HG03039 (cell line): Measurements from ENCODE around the gene RPS6KA2.

Experiments
- ATAC-seq: cut with Tn5 transposase; IDR thresholded peaks from one replicate; pipeline ENCODE4 v1.9.1; 2021; ENCODE audit warnings: mild to moderate bottlenecking, moderate library complexity; ENCODE audit not compliant: unreplicated experiment

The RPS6KA2 gene

DNA sequence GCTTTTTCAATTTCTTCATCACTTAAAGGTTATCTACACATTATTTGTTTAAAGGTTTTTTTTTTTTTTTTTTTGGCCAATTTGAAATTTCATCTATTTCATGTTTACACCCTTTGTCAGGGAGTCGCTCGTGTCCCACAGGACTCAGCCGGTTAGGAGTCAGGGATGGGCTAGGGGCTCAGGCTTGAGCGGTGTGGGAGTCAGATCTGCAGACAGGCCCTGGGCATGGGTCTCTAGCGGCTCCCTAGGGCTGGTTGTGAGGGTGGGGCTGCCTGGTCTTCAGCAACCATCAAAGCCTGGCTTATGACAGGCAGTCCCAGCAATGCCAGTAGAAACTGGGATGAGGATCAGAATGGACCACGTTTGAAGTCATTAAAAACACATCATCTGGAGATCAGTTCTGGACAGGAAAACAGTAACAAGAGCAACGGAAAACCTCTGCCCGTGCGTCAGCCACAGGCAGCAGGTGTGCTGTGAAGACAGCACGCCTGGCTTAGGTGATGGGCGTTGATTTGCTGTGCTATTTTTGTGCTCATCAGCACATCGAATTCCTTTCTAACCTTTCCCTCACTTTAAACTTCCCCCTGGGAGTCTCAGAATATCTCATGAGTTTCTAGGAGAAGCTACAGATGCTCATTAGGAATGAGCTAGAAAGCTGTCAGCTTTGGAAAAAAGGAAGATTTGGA lies 153.0 kb downstream of the RPS6KA2 start:
- no peak for ATAC-seq

DNA sequence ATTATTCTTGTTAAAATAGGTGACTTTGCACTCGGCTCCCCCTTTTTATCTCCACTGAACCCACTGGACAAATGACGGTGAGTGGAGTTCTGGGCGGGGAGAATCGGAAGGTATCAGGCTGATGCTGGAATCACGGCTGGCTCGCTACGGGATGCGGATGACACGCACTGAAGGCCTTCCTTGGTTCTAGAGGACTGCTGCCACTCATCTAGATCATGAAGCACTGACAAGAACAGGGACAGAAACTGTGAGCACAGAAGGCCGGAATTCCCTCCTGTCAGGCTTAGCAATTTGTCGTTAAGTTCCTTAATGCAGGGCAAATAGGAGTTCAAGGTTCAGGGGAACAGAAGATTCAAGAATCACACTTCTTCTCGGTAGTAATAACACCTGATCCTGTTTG lies 154.4 kb downstream of the RPS6KA2 start:
- ATAC-seq, result no peak

DNA sequence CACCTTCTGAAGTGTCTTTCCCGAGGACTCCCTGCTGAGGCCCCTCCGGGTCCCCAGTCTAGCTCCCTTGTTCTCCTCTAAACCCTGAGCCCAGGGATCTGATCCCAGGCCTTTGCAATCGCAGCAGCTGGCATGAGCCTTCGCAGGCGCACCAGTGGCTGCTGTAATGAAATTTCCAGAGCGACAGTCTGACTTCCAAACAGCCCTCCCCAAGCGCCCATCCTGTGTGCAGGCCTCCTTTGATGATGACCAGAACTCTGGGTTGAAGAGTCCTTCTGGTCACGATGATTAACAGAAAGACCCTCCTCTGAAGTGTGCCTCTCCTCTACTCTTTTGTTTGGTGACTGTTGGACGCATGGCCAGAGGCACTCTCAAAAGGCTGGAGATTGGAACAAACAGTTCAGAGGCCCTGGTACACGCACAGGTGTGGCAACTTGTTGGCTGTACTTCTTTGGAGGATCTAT lies 155.2 kb downstream of the RPS6KA2 start:
- ATAC-seq, result no peak

DNA sequence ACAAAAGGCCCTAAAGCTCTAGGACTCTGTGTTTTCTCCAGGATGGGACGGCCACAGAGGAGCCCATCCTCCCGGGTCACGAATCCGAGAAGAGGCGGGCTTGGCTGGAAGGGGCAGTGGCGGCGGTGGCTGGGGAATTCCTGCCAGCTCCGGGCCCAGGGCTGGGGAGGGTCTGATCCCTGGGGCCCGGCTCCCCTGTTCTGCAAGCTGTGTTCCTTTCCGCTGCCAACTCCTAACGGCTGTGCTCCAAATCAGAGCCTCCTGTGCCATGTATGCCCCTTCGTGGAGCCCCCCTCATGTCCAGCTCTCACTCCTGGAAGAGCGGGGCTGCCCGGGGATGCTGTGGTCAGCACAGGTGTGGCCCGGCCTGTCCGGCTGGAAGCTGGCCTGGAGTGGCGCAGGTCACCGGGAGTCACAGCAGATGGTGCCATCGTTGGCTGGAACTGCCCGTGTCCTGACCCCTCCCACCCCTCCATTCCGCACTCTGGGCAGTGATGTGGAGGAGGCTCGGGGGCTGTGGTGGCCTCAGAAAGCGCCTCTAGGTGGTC lies 156.1 kb downstream of the RPS6KA2 start:
- no peak for ATAC-seq

DNA sequence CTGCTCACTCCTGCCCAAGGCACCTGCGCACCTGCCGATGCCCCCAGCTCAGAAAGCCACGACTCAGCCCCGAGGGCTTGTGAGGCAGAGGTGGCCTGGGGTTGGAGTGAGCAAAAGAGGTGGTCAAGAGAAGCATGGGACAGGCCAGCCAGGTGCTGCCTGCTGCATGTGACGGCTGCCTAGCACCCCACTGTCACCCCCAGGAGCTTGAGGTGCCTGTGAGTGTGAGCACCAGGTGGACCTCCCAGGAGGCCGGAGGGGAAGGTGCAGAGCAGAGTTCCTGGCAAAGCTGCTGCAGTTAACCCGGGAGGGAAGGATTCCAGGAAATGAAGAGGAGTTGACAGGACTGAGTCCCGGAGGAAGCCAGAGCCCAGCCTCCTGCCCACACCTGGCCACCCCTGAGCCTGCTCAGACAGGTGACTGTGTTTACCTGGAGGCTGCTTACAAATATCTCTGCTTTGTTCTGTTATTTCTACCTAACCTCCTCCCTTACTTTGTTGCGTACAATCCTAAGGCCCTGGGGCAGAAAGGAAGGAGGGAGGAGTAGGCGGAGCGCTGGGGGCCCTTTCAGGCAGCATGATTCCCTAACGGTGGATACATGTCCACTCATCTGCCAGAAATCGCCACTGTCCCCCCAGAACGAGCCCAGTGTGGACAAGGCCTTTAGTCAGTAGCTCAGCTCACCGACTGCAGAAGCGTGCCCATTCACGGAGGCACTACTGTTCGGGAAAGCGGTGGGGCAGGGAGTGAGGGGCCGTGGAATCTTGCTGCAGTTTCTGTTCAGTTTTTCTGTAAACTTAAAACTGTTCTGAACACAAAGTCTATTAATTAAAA lies 156.8 kb downstream of the RPS6KA2 start:
- ATAC-seq, result no peak

DNA sequence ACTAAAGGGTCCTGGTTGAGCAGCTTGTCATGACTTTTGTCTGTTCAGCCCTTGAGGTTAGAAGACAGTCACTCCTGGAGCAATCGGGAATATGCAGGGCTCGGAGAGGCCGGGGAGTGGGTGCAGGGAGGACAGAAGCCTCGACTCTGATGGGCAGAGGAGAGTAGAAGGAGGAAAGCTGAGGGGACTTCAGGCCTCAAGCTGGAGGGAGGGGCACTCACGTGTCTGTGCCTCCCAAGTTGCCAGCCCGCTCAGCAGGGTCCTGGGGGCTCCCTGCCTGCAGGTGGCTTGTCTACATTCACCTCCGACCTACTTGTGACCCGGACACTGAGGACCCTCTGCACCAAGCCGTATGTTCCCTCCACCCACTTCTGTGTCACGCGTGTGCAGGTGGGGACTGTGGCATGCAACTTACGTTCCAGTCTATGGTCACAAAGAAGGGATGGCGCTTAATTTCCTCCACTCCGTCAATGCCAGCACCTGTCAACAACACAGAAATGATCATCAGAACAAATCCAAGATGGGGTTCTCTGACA lies 157.6 kb downstream of the RPS6KA2 start:
- ATAC-seq, result no peak

DNA sequence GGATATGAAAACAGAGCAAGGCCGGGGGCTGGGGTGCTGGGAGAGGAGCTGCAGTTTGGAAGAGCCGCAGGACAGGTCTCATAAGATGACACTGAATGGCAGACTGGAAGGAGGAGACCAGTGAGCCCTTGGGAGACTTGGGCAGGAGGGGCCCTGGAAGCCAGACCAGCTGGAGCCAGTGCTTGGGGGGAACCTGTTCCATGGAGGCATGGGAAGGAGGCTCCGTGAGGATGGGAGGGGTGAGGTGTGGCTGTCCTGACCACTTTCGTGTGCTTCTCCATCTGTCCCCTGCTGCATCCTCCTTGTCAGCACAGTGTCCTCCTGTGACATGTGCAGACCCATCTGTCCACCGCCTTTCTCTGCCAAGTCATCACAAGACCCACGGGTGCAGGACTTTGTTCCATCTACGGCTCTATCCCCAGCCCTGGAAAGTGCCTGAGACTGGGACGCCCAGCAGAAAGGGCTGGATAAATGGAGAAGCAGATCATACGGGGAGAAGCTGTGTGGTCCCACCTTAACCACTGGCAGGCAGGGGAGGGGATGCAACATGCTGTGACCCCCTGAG lies 159.5 kb downstream of the RPS6KA2 start:
- ATAC-seq, result no peak

DNA sequence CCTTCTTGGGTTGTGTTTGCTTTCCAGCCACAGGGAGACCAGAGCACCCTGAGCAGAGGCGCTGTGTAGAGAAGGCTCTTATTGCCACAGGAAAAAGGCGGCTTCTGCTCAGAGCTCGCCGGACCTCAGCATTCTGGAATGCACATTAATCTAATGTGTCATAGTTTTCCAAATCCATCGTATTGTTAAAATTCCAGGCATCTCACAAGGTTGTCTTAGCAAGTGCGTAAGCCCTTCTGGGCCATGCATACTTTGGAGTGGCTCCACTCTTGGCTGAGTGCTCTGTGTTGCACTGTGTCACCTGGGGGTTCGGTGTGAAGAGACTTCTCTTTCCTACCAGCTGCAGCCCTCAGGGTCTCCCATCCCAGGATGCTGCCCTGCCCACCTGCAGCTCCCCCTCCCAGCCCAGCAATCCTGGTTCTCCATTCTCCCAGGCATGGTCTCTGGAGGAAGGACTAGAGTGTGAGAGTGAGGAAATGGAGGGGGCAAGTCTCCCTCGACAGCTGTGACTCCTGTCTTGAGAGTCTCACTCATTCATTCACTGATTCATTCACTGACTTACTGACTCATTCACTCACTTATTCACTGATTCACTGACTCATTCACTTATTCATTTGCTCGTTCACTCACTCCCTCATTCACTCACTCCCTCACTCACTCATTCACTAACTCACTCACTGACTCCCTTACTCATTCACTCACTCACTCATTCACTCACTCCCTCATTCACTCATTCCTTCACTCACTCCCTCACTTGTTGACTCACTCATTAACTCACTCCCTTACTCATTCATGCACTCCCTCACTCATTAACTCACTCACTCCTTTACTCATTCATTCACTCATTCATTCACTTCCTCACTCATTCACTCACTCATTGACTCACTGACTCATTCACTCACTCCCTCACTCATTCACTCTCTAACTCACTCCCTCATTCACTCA lies 160.6 kb downstream of the RPS6KA2 start:
- ATAC-seq, result no peak

DNA sequence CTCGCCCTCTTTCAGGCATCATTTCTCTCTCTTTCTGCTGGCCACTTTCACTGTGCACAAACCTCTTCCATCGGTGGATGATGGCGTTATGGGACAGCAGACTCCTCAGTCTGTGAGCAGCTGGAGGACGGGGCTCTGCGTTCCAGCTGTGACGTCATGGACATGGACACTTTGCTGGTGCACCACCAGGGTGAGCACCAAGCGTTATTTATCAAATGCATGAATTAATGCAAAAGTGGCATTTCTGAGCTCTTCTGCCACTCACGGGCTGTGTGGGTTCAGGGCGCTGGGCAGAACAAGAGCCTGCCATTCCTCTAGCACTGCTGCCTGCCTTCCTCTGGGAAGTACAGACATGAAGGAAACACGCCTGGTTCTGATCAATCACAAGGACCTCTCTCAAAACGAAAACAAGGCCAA lies 161.4 kb downstream of the RPS6KA2 start:
- no peak for ATAC-seq

DNA sequence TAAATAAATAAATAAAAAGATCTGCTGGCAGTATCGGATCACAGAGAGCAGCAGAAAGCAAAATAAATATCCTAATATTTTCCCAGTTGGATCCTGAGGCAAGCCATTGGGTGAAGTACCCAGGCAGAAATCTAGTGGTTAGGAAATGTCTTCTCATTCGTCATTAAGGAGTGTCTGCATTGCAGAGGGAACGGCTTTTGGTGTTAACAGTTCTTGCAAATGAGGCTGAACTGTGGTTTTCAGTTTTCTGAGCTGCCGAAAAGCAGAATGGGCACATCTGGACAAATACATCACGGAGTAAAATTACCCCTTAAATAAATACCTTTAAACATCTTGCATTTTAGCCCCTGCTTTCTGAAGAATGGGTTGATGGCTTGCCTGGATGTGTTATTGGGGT lies 162.1 kb downstream of the RPS6KA2 start:
- no peak for ATAC-seq

DNA sequence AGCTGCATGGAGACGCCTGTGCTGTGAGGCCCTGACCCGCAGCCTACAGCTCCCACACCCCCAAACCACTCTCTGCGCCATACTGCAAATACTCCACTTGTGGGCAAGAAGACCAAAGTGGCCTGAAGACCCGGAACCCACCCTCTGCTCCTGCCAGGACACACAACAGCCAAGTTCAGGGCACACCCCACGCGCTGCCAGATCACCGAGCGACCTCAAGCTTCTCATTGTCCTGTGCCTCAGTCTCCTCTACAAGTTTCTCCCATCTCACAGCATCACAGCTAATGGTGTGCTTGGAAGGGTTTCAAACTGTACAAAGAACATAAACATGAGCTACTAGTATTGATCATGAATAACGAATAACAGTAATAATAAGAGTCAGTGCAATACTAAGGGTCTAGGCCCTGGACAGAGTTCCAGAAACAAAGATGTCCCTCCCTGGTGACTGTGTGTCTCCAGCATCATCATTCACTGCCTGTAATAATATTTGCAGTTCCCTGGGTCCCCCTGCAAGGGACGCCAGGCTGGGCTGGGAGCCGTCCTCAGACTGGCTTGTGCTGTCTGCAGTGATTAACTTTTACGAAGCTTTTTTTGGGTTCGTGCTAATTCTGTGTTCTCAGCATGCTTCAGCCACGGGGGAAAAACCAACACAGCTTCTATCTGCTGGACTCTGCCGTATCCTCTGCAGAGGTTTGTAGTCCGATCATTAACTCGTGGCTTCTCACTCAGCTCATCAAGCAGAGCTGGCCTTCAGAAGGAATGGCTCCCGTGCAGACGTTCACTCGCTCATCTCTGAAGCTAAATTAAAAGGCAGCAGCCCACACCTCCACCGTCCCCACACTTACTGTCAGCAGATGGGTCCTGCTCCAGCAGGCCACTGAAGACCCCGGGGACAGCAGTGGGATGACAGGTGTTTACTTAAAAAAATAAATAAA lies 162.7 kb downstream of the RPS6KA2 start:
- ATAC-seq, result no peak

DNA sequence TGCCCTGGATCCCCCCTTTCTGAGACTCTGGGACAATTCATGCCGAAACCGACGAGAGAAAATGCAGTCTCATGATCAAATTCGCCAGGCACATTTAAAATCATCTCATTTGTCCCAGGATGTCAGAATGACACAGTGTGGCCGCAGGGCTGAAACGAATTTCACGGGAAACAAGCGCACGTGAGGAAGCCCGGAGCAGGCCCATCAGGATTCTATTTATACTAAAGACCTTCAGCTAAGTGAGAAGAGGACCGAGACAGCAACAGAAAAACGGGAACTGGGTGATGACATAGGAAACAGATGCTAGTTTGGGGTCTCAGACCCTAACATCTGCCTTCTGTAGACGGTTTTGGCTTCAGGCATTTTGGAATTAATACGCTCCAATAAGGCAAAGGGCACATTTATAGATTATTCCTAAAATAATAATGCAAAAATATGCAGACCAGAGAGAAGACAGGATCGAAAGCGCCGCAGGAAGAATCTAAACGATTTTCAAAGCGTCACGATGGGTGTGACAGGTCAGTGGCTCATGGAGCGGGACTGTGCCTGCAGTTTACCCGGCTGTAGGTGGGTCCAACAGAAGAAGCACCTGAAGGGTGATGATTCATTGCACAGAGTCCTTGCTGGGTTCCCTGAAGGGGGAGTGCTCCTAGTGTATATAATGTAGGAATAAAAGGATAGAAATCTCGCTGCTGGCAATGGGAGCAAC lies 163.5 kb downstream of the RPS6KA2 start:
- no peak for ATAC-seq

DNA sequence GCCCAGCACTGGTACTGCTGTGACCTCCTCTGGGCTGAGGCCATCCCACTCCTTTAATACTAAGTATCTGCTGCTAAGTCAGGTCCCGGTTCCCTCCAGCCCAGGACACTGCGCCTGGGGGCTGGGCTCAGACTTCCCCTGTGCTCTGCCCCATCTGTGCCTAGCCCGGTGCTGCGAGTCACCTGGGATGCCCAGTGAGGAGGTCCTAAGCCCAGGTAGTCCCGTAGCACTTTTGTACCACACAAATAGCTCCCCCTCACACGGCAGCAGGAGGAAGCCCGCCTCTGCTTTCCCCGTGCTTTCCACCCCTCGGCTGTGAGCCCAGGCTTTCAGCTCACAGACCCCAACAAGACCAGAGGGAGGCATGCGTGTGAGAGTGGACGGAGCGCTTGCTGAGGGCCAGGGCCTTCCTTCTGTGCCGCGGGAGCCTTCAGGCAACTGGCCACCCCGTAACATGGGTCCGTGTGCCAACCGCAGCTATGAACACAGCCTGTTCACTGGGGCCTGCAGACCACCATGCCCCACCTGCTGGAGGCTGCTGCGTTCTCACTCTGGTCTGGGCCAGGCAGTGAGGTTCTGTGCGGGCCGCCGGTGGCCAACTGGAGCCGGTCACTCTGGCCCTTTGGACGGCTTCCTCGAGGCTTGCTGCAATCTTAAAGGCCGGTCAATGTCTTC lies 164.5 kb downstream of the RPS6KA2 start:
- no peak for ATAC-seq

DNA sequence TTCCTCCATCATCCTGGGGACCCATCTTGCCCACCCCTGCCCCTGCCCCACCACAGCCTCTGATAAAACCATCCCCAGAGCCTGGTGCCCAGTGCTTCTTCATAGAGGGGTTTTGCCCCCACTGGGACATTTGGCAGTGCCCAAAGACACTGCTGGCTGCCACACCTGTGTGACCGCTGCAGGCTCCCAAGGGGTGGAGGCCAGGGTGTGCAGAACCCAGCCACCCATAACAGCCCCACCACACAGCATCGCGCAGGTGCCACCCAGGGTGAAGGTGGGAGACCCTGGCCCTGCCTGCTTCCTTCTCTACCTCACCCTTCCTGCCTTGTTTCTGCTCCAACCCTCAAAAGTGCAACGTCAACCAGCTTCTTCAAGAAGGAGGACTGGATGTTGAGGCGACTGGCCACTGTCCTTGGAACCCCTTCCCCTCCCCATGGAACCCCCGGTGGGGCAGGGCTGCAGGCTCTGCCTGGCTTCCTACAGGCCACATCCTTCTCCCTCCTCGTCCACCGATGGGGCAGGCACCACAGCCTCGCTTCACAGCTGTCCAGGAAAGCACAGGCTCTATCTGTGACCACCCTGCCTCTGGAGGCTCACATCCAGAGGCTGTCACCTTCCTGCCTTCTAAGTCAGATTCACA lies 165.1 kb downstream of the RPS6KA2 start:
- ATAC-seq, result no peak

DNA sequence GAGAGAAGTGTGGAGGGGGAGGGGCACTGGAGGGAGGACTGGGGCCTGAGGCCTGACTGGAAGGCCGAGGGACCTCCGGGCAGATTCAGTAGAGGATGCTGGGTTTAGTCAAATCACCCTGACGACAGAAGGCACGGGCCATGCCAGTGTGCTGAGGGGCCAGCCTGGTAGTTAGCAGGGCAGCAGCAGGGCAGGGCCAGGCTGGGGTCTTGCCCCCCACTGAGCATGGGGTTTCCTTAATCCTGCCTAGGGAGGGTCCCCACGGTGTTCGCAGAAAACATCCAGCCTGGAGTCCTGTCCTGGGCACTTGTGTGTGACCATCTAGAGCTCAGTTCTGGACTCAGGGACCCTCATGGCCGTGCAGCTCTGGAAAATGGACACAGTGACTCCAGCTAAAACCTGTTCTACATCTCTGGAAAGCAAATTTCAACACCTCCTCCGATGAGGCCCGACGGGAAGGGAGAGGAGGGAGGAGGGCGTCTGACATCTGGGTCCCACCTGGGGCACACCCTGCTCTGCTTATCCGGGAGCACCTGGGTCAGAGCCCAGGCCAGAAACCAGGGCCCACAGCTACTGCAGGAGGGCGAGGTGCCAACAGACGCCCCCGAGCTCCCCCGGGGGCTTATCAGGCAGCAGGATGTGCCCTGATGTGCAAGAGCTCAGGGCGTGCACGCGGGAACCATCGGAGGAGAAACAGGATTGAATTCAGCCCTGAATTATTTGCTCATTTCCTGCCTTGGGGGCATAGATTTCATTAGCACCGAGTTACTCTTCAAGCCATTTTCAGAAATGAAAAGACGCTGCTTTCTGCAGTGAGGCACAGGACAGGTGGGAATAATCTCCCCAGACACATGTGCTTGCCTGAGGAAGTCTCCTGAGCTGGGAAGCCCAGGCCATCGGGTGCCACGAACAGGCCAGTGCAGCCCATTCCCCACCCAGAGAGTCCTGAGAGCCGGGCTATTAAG lies 166.3 kb downstream of the RPS6KA2 start:
- ATAC-seq, result no peak

DNA sequence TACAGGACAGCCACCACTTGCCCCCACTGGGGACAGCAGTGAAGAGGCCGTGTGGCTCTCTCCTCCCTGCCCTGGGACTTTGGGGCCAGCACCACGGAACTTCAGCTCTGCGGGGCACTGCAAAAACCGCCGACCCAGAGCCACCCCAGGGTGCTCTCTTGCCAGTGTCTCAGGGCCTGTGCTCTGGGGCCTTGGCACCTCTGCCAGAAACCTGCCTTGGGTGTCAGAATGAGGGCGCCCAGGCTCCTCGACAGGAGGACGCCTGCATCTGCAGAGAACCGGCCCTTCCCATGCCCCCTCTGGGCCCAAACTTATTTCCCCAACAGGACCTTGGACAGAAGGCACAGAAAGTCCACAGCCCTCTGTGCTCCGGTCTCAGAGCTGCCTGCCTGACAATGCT lies 167.1 kb downstream of the RPS6KA2 start:
- ATAC-seq, result no peak
